ENCODE data around the gene NKIRAS2.
A peak's percentile ranks its signal among the peaks of the same experiment; 100 is the strongest.

Gene NKIRAS2

DNA sequence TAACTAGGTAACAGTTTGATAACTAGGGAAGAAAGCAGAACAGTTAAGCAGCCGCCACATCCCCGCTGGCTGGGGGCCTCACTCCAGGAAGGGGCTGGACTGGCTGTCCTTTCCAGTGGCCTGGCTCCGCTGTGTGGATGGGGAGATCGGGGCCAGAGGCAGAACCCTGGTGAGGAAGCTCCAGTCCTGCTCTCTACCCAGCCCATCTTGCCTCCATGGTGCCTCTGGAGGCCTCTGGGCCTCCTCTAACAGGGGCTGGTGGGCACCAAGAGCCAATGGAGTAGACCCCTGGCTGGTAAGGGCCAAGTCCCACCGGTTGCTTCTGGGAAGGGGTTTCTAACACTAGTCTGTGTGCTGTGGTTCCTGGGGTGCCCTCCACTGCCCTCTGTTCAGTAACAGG lies 45.2 kb upstream of the NKIRAS2 start:
- DNase-seq (ENCODE audit: low read depth in 2 of 2) = no peak
- no peak for TF ChIP-seq CTCF (IDR thresholded peaks at IDR 0.05; ENCODE audit: low read depth, low read length)
- H3K4me3 ChIP-seq (replicated peaks in 1 of 2; ENCODE audit: low read depth in 2 of 2, low read length in 2 of 2) = no peak overlapping the region

GRCh38 chr17:41975099-41976083 lies 44.5 kb upstream of the NKIRAS2 start:
- no peak overlapping the region for H3K4me3 ChIP-seq (replicated peaks in 1 of 2; ENCODE audit: low read depth in 2 of 2, low read length in 2 of 2)
- TF ChIP-seq CTCF (IDR thresholded peaks at IDR 0.05; ENCODE audit: low read depth, low read length) = no peak
- peak in 1 of 2 donors; percentile 20 for DNase-seq (ENCODE audit: low read depth in 2 of 2)

DNA sequence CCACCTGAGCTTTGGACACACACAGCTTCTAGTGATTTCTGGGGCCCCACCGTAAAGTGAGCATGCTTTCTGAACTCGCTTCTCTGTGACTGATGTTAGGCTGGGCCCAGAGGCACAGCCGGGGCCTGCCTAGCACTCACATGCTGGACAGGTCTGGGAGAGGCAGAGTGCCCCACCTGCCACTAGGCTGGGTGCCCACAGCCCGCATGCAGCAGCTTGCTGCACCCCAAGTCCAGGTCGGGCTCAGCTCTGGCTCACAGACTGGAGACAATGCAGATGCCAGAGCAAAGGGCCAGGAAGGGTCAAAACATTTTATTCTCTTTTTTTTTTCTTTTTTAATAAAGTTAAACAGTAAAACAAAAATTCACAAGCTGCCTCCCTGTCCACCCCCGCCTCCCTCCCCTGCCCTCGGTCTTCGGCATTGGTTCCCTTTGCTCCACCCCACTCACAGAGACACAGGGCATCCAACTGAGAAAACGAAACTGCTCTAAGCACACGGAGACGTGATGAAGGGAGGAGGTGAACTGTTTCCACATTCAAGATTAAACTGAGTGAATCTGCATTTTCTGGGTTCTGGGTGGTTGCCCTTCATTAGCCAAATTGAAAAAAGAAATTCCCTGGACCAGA lies 43.6 kb upstream of the NKIRAS2 start:
- TF ChIP-seq CTCF (IDR thresholded peaks at IDR 0.05; ENCODE audit: low read depth, low read length) = no peak
- no peak overlapping the region for H3K4me3 ChIP-seq (replicated peaks in 1 of 2; ENCODE audit: low read depth in 2 of 2, low read length in 2 of 2)
- DNase-seq (ENCODE audit: low read depth in 2 of 2) = no peak

DNA sequence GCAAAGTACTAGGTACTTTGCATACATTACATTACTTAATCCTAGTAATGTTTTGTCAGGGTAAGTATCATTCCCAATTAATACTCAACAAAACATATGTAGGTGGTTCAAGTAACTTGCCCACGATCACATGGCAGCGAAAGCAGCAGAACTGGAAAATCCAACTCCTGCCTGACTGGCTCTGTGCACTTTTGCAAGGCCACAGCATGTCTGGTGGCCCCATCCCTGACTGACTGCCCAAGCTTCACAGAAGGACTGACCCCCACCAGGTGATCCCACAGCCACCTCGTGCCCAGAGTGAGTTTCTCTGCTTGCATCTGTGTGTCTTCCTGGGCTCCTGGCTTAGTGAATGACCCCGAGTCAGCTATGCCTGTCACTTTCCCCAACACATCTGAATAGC lies 41.9 kb upstream of the NKIRAS2 start:
- no peak overlapping the region for H3K4me3 ChIP-seq (replicated peaks in 1 of 2; ENCODE audit: low read depth in 2 of 2, low read length in 2 of 2)
- no peak for DNase-seq (ENCODE audit: low read depth in 2 of 2)
- no peak for TF ChIP-seq CTCF (IDR thresholded peaks at IDR 0.05; ENCODE audit: low read depth, low read length)

- no peak for TF ChIP-seq CTCF (IDR thresholded peaks at IDR 0.05; ENCODE audit: low read depth, low read length)
- DNase-seq (ENCODE audit: low read depth in 2 of 2) = peak in 1 of 2 donors; percentile 35
Measured at GRCh38 chr17:41982026-41982760, 37.7 kb upstream of the NKIRAS2 start.

GRCh38 chr17:41984454-41984853 lies 35.4 kb upstream of the NKIRAS2 start:
- H3K4me3 ChIP-seq (replicated peaks in 1 of 2; ENCODE audit: low read depth in 2 of 2, low read length in 2 of 2) = no peak overlapping the region
- DNase-seq (ENCODE audit: low read depth in 2 of 2) = no peak

More at GRCh38 chr17:41982026-41982760, 37.7 kb upstream of the NKIRAS2 start:
- H3K4me3 ChIP-seq (replicated peaks in 1 of 2; ENCODE audit: low read depth in 2 of 2, low read length in 2 of 2) = no peak overlapping the region

More at GRCh38 chr17:41984454-41984853, 35.4 kb upstream of the NKIRAS2 start:
- no peak for TF ChIP-seq CTCF (IDR thresholded peaks at IDR 0.05; ENCODE audit: low read depth, low read length)

Measured in cardiac fibroblast (primary cell).